ENCODE results near the gene C14orf93.

C14orf93 gene

DNA sequence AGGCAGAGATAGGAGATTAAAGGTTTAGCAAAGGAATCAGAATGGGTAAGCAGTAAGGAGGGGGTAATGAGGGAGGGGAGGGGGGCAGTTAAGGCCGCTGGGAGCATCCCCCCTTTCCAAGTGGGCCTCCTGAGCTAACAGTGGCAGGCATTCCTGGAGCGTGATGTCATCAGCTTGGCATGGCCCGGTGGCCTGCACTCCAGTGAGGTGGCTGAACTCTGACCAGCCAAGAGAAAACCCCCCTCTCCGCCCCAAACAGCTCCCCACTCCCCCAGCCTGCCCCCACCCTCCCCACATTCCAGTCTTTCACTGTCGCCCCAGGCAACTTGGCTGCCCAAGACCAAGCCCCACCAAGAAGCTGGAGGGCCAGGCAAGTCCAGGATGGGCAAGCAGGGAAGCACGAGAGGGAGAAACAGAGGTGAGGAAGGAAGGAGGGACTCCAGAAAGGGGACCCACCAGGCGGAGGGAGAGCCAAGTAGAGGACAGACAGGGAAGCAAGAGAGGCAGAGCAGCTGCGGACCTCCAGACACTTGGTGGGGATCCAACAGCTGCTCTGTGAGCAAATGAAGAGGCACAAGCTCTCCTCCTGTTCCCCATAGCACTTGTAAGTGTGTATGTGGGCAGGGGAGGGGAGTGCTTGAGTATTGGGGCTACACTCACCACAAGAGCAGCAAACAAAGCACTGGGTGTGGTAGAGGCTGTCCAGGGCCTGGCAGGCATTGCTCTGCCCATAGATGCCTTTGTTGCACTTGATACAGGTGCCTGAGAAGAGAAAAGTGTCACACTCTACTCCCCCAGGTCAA, 32.1 kb downstream of the C14orf93 start:
- H3K9me3 ChIP-seq (ENCODE audit: insufficient read depth, low read length): no peaks in the 10 kb centered on the region
- TF ChIP-seq EZH2phosphoT487 (IDR thresholded peaks at IDR 0.05; ENCODE audit: low read depth): no peak
- no peak for TF ChIP-seq CTCF (IDR thresholded peaks at IDR 0.05; ENCODE audit: low read depth, low read length)
- H3K79me2 ChIP-seq (ENCODE audit: low read length): no peaks in the 10 kb centered on the region
- no peaks in the 10 kb centered on the region for H4K20me1 ChIP-seq (ENCODE audit: insufficient read depth, low read length)
- no peak overlapping the region for H3K9ac ChIP-seq (ENCODE audit: low read length)
- H3K4me3 ChIP-seq (ENCODE audit: low read length): no peak overlapping the region
- no peak overlapping the region for H3K4me2 ChIP-seq (ENCODE audit: low read length)
- peaks cover 5% of the 10 kb centered on the region for H3K4me1 ChIP-seq (ENCODE audit: low read length)
- H3K27me3 ChIP-seq (ENCODE audit: low read depth, low read length): no peaks in the 10 kb centered on the region
- H3K27ac ChIP-seq (ENCODE audit: low read length): no peak overlapping the region
- no peaks in the 10 kb centered on the region for H3K36me3 ChIP-seq (replicated peaks; ENCODE audit: low read depth, low read length)
- H2AFZ ChIP-seq (ENCODE audit: low read depth, low read length): no peak overlapping the region

DNA sequence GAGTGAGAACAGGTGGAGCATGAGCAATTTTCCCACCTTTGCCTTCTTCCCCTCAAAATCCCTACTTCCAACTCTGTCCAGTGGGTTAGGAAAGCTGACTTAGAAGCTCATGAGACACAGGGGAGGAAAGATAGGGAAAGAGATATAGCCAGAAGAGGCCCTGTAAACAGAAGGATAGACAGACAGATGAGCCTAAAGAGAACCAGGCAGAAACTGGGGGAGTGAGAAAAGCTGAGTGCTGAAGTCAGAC, 32.6 kb downstream of the C14orf93 start:
- Histone ChIP-seq H3K4me3 (ENCODE audit: low read length) (no peak overlapping the region), H3K4me2 (ENCODE audit: low read length) (no peak overlapping the region), H3K36me3 (replicated peaks; ENCODE audit: low read depth, low read length) (no peaks in the 10 kb centered on the region), H3K79me2 (ENCODE audit: low read length) (no peaks in the 10 kb centered on the region), H3K27ac (ENCODE audit: low read length) (no peak overlapping the region), H3K27me3 (ENCODE audit: low read depth, low read length) (no peaks in the 10 kb centered on the region), H2AFZ (ENCODE audit: low read depth, low read length) (no peak overlapping the region), H3K9ac (ENCODE audit: low read length) (no peak overlapping the region), H3K4me1 (ENCODE audit: low read length) (peaks cover 5% of the 10 kb centered on the region), H4K20me1 (ENCODE audit: insufficient read depth, low read length) (no peaks in the 10 kb centered on the region), H3K9me3 (ENCODE audit: insufficient read depth, low read length) (no peaks in the 10 kb centered on the region)
- TF ChIP-seq CTCF (IDR thresholded peaks at IDR 0.05; ENCODE audit: low read depth, low read length) (no peak), EZH2phosphoT487 (IDR thresholded peaks at IDR 0.05; ENCODE audit: low read depth) (no peak)

- H3K79me2 ChIP-seq (ENCODE audit: low read length): no peaks in the 10 kb centered on the region
- H3K9me3 ChIP-seq (ENCODE audit: insufficient read depth, low read length): no peaks in the 10 kb centered on the region
- no peaks in the 10 kb centered on the region for H4K20me1 ChIP-seq (ENCODE audit: insufficient read depth, low read length)
- H3K36me3 ChIP-seq (replicated peaks; ENCODE audit: low read depth, low read length): no peaks in the 10 kb centered on the region
- H3K4me3 ChIP-seq (ENCODE audit: low read length): no peak overlapping the region
- TF ChIP-seq CTCF (IDR thresholded peaks at IDR 0.05; ENCODE audit: low read depth, low read length) (no peak), EZH2phosphoT487 (IDR thresholded peaks at IDR 0.05; ENCODE audit: low read depth) (no peak)
- H3K27me3 ChIP-seq (ENCODE audit: low read depth, low read length): no peaks in the 10 kb centered on the region
- H2AFZ ChIP-seq (ENCODE audit: low read depth, low read length): no peak overlapping the region
- H3K4me1 ChIP-seq (ENCODE audit: low read length): peaks cover 5% of the 10 kb centered on the region
- no peak overlapping the region for H3K9ac ChIP-seq (ENCODE audit: low read length)
- H3K27ac ChIP-seq (ENCODE audit: low read length): no peak overlapping the region
- H3K4me2 ChIP-seq (ENCODE audit: low read length): no peak overlapping the region
Measured at GRCh38 chr14:22976620-22977433, 33.1 kb downstream of the C14orf93 start.

- Histone ChIP-seq H3K4me3 (ENCODE audit: low read length) (no peak overlapping the region), H3K79me2 (ENCODE audit: low read length) (no peaks in the 10 kb centered on the region), H3K36me3 (replicated peaks; ENCODE audit: low read depth, low read length) (no peaks in the 10 kb centered on the region), H3K9ac (ENCODE audit: low read length) (no peak overlapping the region), H2AFZ (ENCODE audit: low read depth, low read length) (no peak overlapping the region), H3K9me3 (ENCODE audit: insufficient read depth, low read length) (no peaks in the 10 kb centered on the region), H3K27me3 (ENCODE audit: low read depth, low read length) (no peaks in the 10 kb centered on the region), H3K4me2 (ENCODE audit: low read length) (no peak overlapping the region), H4K20me1 (ENCODE audit: insufficient read depth, low read length) (no peaks in the 10 kb centered on the region), H3K4me1 (ENCODE audit: low read length) (peaks cover 5% of the 10 kb centered on the region), H3K27ac (ENCODE audit: low read length) (no peak overlapping the region)
- TF ChIP-seq EZH2phosphoT487 (IDR thresholded peaks at IDR 0.05; ENCODE audit: low read depth): no peak
- TF ChIP-seq CTCF (IDR thresholded peaks at IDR 0.05; ENCODE audit: low read depth, low read length): no peak
Measured at GRCh38 chr14:22974530-22975313, 35.2 kb downstream of the C14orf93 start.

Measured in OCI-LY3 (cell line).